ENCODE measurements around the gene C13orf46. TPM values are rescaled to one million over a fixed set of nuclear protein-coding genes. Genes with fewer than 3 reads are reported as not detected.
A peak's percentile ranks its signal among the peaks of the same experiment; 100 is the strongest.

Gene C13orf46
- total RNA-seq, 1 experiment from 2014 or later: 0.33 TPM

GRCh38 chr13:113904411-113904810 is 69.5 kb downstream of the C13orf46 start:
- intact Hi-C loops (cut with micrococcal nuclease; ENCODE audit: unreplicated experiment): no loop called here
- BruUV-seq (replicated peaks): no TSS peak
- Mint-ChIP-seq H3K36me3 (ENCODE audit: insufficient read depth, unreplicated experiment) (no peaks in the 10 kb centered on the region), H3K27ac (ENCODE audit: unreplicated experiment) (no peak overlapping the region), H3K4me1 (ENCODE audit: low read depth, unreplicated experiment) (no peaks in the 10 kb centered on the region), H3K4me3 (ENCODE audit: low read depth, unreplicated experiment) (no peak overlapping the region), H3K9me3 (ENCODE audit: low read depth, unreplicated experiment) (no peaks in the 10 kb centered on the region), H3K27me3 (ENCODE audit: unreplicated experiment) (no peaks in the 10 kb centered on the region)
- peak; percentile 28 for DNase-seq
- peak; percentile 20 for TF ChIP-seq CTCF (IDR thresholded peaks at IDR 0.05; ENCODE audit: unreplicated experiment)
- CTCF ChIA-PET: no interaction called here

- Mint-ChIP-seq H3K27me3 (ENCODE audit: unreplicated experiment) (no peaks in the 10 kb centered on the region), H3K4me1 (ENCODE audit: low read depth, unreplicated experiment) (no peaks in the 10 kb centered on the region), H3K9me3 (ENCODE audit: low read depth, unreplicated experiment) (no peaks in the 10 kb centered on the region), H3K27ac (ENCODE audit: unreplicated experiment) (no peak overlapping the region), H3K4me3 (ENCODE audit: low read depth, unreplicated experiment) (no peak overlapping the region), H3K36me3 (ENCODE audit: insufficient read depth, unreplicated experiment) (no peaks in the 10 kb centered on the region)
- DNase-seq: no peak
- CTCF ChIA-PET: no interaction called here
- TF ChIP-seq CTCF (IDR thresholded peaks at IDR 0.05; ENCODE audit: unreplicated experiment): no peak
- intact Hi-C loops (cut with micrococcal nuclease; ENCODE audit: unreplicated experiment): no loop called here
- no TSS peak for BruUV-seq (replicated peaks)
Observed at GRCh38 chr13:113903912-113904311, 70.0 kb downstream of the C13orf46 start.

Other genes with a start within 250 kb of the C13orf46 start
- gene TMEM255B, start 214.8 kb downstream of the C13orf46 start, total RNA-seq (2022): not detected in 2 replicates
- gene GAS6, start 110.0 kb downstream of the C13orf46 start, total RNA-seq (2022): 0.42 and 0.83 TPM in 2 replicates
- gene RASA3, start 158.5 kb upstream of the C13orf46 start, total RNA-seq (2022): 0.26 and 0.49 TPM in 2 replicates
- not detected in 2 replicates for gene CFAP97D2, start 205.2 kb upstream of the C13orf46 start, total RNA-seq (2022)